Glomerular endothelial cell (primary cell): ENCODE data around the gene NHEJ1. TPM values are rescaled to one million over a fixed set of nuclear protein-coding genes. Genes with fewer than 3 reads are reported as not detected.
A peak's percentile ranks its signal among the peaks of the same experiment; 100 is the strongest.

Source experiments
- DNase-seq: peaks from one replicate; pipeline ENCODE4 v3.0.0-alpha.2; 2011; ENCODE audit warnings: low read depth, low spot score; ENCODE audit errors: extremely low read depth
- total RNA-seq: library from RNA; depleted of rRNA; stranded (reverse); fragments of >200 nt; gene quantifications from 2 replicates; pipeline ENCODE4 v1.2.3, GENCODE V29; 2015

NHEJ1 gene
- total RNA-seq, 1 donor from 2014 or later, result 18.3 TPM

DNA sequence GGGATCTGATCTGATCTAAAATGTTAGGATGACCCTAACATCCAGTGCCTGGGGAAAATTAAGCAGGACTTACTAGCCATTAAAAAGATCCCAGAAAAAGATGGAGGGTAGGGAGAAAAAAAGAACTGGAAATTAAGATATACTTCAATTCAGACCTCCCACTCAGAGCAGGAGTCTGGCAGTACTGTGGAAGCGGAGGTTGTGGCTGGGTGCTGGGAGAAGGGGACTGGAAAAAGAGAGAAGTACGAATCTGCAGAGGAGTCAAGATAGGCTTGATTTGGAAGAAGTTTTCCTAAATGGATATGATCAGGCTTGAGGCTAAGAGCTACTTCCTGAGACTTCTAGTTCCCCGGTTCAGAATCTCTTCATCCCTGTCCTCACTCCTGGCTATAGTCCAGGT lies 66.4 kb downstream of the NHEJ1 start:
- DNase-seq, result no peak

DNA sequence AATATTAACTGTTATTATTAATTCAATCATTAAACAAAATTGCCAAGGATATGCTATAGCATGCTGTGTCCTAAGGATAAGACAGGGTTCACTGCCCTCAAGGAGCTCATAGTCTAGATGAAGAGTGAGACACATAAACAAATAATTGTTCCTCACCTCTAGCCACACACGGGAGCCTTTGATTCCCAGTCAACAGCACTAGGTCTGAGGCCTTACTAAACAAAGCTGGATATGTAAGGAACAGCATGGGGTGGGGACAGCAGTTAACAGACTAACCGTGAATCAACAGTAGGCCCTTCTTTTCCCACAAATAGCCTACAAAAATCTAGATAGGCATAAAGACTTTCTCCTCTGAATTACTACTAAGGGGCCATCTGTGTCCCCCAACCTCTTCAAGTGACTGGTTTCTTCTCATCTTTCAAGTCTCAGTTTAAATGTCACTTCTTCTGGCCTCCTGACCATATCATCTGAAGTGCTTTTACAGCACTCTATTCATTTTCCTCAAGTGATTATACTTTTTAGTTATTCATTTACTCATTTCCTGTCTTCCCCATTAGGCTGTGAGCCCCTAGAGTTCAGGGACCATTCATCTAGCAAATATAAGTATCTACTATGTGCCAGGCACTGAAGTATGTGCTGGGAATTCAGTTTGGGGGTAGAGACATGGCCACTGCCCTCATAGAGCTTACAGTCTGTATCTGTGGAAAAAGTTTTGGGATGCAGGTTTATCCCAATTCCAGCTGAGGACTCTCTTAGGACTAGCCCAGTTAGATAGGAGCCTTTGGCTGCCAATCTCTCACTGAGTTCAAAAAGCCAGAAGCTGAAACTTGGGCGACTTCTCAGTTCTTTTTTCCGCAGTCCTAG lies 69.9 kb downstream of the NHEJ1 start:
- no peak for DNase-seq

DNA sequence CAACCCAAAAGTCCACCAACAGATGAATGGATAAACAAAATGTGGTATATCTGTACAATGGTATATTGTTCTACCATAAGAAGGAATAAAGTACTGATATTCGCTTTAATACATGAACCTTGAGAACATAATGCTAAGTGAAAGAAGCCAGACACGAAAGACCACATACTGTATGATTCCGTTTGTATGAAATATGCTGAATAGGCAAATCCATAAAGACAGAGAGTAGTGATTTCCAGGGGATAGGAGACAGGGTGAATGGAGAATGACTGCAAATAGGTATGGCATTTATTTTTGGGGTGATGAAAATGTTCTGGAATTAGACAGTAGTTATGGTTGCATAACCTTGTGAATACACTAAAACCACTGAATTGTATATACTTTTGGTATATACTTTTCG lies 71.3 kb downstream of the NHEJ1 start:
- no peak for DNase-seq

DNA sequence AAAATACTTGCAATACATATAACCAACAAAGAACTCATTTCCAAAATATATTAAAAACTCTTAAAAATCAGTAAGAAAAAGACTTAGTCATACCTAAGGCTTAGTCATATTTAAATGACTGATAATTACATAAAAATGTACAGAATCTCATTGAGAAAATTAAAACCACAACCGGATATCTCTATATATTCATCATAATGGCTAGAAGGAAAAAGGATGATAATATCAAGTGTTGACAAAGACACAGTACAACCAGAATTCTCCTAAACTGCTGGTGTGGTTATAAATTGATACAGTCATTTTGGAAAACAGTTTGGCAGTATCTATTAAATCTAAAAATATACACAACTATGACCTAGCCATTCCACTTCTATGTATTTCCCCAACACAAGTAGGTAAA lies 72.8 kb downstream of the NHEJ1 start:
- DNase-seq, result no peak

DNA sequence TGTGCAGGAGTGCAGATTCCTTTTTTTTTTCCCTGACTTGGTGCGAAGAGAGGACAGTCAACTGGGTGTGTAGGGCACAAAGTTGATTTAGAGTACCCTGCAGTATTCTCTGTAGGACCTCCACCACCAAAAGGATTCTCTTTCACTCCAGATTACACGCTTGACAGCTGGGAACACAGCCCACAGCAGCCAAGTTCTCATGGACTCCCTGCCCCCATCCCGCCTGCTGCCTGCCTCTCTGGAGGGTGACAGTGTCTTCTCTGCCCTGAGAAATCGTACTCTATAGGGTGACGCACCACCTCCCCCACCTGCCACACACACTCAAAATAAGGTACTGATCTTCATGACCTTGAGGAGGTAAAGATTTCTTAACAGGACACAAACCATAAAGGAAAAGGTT lies 73.3 kb downstream of the NHEJ1 start:
- DNase-seq, result no peak

DNA sequence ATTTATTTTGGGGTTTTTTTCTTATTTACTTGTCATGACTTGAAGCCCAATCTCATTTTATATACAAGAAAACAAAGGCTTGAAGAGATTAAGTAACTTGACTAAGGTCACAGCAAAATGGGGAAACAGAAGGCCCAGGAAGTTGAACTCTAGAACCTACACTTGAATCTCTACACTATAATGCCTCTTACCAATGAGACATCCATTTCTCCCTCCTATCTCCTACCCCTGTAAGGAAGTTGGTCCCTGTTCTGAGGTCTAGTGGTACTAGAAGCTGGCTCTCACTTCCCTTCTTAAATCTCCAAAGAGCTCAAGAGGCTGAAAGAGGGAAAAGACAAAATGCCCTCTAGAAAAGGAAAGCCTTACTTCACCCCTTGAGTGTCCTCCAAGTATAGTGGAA lies 74.4 kb downstream of the NHEJ1 start:
- no peak for DNase-seq

DNA sequence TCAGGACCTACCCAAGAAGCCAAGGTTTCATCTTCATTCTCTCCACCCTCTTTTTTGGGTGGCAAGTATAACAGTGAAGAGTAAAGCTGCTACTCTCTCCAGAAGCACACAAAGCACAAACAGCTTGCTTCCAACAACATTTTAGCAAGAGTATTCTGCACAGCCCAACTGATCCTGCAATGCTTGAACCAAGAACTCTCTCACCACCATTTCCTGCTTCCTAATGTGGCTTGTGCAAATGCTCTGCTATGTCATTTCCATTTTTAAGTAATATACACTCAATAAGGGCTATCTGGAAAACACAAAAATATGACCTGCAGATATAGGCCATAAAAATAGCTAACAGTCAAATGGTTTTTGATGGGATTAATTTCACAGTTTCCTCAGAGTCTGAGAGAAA lies 75.8 kb downstream of the NHEJ1 start:
- no peak for DNase-seq

DNA sequence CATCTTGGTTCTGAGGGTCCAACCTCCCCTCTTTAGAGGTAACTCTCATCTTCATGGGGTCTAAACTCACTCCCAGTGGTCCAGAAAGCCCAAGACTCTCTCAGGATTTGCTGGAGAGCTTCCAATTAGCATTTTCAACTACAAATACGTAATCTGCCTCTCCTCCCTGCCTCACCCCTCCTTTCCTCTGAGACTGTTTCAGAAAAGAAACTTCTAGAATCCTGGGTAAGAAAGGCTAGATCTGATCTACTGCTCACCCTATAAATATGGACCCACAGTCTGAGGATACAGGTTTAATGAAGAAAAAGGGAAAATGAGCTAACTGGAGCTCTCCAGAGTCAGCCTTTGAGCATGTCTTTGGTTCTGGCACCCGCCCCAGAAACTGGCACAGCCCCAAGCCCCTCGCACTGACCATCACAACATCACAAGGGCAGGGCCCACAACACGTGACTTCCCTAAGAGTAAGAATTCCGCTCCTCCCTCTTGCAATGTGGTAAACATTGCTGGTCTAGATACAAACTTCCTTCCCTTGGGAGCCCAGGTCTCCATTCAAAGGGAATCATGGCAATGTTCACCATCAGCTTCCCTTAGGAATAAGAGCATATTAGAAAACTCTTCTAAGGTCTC lies 78.2 kb downstream of the NHEJ1 start:
- no peak for DNase-seq

DNA sequence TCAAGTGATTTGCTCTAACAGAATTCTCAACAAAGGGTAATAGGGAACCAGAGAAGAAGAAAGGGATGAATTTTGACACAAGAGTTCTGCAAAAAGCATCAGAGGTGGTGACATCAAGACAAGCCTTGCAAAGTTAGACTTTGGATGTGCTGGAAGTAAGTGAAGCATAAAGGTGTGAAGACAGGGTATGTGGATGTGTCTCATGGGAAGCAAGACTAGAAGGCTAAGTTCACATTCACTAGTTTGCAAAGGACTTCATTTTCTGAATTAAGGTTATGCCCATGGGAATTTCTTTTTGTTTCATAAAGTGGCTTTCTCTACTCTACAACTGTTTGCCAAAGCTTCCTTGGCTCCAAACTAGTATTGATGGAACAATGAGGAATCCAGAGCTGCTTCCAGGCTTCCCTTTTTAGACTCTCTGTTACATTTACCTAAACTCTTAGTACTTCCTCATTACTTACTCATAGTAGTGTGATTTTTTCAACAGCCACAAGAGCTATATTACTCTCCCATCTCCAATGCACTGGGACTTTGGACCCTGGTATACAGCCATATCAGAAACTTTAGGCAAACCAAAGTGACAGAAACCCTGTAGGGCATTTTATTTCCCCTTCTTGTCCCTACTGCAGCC lies 78.8 kb downstream of the NHEJ1 start:
- no peak for DNase-seq

DNA sequence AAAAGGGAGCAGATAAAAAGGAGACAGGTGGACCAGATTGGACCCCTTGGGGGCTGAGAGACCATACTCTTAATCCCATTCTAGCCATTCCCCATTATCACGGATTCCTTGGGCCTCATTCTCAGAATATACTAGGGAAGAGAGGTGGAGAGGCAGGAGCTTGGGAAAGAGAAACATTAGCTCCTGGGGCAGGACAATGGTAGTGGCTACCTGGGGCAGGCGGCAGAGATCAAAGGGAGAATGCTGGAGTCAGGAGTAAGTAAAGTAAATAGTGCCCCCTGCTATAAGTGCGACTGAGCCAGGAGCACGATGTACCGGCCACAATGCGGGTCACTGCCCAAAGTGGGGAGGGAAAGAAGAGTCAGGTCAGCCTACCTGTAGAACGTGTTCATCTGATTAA lies 79.5 kb downstream of the NHEJ1 start:
- DNase-seq, result no peak

DNA sequence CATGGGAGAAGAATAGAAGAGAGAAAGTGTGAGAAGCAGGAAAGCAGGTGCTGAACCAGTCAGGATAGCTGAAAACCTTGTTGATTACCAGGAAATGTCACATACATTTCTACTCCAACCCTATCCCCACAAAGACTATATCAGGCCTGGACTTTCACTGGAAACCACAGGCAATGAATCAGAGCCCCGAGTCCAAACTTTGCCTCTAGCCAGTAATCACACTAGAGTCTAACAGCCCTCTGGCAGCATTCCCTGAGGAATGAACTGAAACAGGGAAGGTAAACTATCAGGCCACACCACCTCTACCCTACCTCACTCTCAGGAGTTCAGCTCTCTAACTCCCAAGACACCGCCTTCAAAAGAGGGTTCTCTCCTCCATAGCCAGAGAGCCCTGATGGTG lies 81.2 kb downstream of the NHEJ1 start:
- no peak for DNase-seq

DNA sequence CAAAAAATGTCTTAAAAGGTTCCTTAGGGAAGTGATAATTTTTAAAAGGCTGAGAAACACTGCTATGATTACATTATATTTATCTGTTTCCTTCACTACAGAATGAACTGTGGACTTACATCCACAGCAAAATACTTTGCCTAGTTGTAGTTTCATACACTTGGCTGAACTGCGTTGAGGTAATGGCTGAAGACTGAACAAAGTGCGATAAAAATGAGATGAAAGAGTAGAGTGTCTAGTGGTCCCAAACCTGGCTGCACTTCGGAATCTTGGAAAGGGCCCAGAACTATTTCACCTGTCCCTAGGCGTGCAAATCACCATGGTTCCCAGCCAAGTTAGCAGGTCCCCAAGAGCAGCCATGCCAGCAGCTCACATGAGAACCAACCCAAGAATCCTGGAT lies 81.7 kb downstream of the NHEJ1 start:
- DNase-seq, result no peak

DNA sequence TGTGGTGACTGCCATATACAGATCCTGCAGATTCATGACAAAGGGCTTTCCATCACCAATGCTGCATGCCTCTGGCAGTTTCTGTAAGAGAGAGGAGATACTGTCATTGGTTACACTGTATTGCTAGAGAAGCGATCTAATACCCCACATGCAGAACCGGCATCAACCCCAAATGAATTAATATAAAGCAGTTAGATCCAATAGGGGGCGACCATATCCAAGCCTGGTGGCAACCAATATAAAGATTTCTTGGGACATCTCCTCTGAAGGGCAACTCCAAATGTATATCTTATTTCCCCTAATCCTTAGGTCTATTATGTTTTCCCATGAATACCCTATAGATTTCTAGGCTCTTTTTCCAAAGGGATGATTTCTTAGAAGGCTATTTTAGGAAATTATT lies 82.5 kb downstream of the NHEJ1 start:
- DNase-seq, result no peak

DNA sequence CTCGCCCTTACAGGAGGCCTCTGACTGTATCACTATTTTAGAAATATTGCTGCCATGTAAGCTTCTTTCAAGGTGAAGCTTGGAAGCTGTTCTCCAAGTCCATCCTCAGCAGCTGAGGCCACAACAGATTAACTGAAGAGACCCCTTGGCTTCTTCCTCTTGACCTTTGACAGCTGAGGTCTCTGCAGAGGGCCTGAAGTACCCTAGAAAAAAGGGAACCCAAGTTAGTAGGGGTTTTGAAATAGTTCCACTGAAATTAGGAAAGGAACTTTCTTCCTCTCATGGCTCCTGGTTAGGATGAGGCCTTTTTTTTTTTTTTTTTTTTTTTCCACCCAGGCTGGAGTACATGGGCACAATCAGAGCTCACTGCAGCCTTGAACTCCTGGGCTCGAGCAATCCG lies 84.4 kb downstream of the NHEJ1 start:
- DNase-seq, result no peak

DNA sequence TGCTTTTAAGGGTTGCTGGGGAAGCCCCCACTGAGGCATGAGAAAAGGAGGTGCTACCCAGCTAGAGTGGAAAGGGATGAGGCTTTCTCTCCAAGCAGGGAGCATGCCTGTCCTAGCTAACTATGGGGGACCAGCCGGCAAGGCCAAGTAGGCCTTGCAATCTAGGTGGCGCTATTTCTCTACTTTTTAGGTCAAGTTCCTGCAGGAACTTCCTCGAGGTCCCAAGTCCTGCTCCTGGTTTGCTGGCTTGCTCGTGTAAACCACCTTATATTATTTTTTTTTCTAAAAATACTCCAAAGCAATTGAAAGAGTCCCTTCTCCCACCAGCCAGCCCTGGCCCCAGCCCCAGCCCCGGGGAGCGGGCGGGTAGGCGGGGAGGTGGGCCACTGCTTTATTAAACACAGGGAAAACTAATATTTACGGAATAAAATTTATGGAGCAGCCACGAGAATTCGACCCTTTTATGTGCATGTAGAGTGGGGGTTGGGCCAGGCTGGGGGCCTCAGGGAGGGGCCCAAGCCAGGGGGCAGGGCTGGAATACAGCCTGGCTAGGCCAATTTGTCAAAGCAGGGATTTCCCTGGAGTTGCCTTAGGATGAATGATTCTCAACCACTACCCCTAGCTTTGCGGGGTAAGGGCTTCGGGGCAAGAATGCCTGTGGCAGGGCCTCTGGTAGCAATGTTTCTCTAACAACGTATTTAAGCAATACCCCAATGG lies 87.0 kb downstream of the NHEJ1 start:
- DNase-seq, result peak; percentile 5

DNA sequence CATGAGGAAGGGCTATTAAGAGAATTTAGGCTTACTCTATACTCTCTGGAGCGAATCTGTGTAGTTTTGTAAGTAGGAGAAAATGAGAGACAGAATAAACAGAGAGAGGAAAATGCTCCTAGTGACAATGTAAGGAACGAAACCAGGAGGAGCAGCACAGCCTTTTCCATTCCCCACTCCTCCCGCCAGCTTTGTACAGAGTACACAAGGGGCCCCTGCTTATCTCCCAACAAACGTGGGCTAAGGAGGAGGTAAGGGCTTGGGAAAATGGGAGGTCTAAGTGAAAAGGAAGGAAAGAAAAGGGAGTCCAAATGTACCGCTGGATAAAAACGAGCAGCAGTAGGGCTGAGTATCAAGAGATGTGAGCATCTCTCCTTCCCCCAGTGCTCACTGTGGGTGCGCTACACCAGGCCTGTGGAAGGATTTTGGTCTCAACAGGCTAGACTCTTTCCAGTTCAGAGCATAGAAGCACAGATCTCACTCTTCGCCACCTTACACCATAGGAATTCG lies 87.8 kb downstream of the NHEJ1 start:
- no peak for DNase-seq

DNA sequence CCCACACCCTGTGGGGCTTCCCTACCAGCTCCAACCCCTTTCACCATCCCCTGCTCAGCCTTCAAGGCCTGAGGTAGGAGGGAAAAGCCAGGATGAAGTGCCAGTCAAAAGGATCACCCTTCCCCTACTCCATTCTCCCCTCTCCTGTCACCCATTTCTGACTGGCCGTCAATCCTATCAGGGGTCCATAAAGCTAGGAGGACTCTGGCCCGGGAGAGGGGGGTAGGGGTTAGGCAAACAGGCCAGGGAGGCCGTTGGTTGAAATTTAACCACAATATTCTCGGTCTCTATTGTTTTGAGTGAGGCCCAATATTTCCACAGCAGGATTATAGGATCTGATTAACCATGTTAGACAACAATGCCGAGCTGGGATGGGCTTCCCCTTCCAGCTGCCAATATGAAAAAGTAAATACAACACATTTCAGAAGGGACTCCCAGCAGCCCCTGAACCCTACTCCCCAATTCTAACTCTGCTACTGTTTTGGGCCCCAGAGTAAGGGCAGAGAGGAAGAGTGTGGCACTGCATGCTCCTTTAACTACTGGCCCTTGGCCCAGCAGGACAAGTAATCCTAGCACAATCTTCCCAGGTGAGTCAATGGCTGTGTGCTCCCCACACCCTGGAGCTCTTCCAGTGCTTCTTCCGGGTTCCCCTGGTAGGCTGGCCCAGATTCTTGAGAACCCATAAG lies 89.3 kb downstream of the NHEJ1 start:
- DNase-seq, result no peak

DNA sequence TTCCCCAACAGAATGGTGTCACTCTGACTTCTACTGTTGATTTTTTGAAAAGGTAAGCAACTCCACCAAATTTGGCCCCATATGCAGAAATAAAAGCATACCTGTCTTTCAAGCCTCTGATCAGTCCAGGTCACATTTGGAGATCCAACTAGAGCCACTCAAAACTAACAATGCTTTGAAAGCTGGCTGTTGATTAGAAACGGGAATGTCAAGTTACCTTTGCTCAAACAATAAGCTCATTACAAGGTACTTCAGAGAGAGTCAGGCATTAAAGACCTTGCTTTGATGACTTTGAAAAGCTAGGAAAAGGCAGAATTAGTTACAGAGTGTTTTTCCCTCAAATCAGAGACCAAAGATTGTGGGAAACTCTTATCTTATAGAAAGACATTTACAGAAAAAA lies 95.1 kb downstream of the NHEJ1 start:
- DNase-seq, result no peak

DNA sequence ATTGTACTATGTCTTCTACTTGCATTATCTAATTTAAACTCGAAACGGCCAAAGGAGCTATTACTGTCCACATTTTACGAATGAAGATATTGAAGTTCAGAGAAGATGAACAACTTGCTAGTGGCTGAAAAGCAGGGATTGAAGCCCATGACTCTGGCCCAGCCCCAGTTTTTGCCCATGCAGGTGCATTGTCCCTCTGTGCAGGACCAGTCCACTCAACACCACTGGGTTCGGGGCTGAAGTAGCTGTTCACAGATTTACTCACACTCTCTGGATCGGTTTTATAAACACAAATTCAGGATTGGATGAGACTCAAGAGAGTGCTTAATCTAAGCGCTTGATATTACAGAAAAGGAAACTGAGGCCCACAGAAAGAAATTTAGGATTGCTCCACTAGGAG lies 98.5 kb downstream of the NHEJ1 start:
- DNase-seq, result no peak
